Adrenal gland (tissue), 12 donors: ENCODE data around the gene MAP3K15. TPM values are rescaled to one million over a fixed set of nuclear protein-coding genes. Genes with fewer than 3 reads are reported as not detected.

Experiments
- DNase-seq, 7 donors: peaks; one replicate each; pipeline ENCODE4 v3.0.0-alpha.2; 2019 to 2020
- H3K27ac ChIP-seq, 5 donors: fragments of 200-600 bp; sonication (generic) in 4 of 5; 1 replicate in 3 of 5; 2 replicates in 2 of 5; pipeline versions ENCODE4 v1.5.1 to v1.8.0; 2016 to 2020; ENCODE audit warnings: mild to moderate bottlenecking in 1 of 5
- H3K27me3 ChIP-seq: fragments of 200-600 bp; 2 replicates; pipeline ENCODE4 v1.8.0; 2021
- H3K36me3 ChIP-seq, 2 donors: fragments of 200-600 bp; replicated peaks in 1 of 2; 1 replicate in 1 of 2; 2 replicates in 1 of 2; pipeline versions ENCODE4 v1.5.1 to v1.8.0; 2018 to 2022
- H3K4me1 ChIP-seq, 2 donors: fragments of 200-600 bp; replicated peaks in 1 of 2; 1 replicate in 1 of 2; 2 replicates in 1 of 2; pipeline versions ENCODE4 v1.5.1 to v1.8.0; 2018 to 2021
- H3K4me3 ChIP-seq, 4 donors: fragments of 200-600 bp; sonication (generic) in 3 of 4; one replicate each; pipeline ENCODE4 v1.5.1; 2016 to 2018
- H3K9me3 ChIP-seq, 3 donors: fragments of 200-600 bp; sonication (generic) in 1 of 3; replicated peaks in 1 of 3; 1 replicate in 2 of 3; 2 replicates in 1 of 3; pipeline versions ENCODE4 v1.5.1 to v1.8.0; 2016 to 2021
- POLR2A ChIP-seq, 2 donors: fragments of 450-650 bp; IDR thresholded peaks; one replicate each; pipeline ENCODE4 v1.6.1; 2017; ENCODE audit warnings: antibody characterized with exemption in 2 of 2, mild to moderate bottlenecking in 2 of 2, moderate library complexity in 1 of 2
- WGBS, 4 donors: extraction: QIAGEN DNeasy Blood & Tissue Kit in 2 of 4; methylation state at CpG; one replicate each; pipeline versions ENCODE4 v1.1.5 to v1.1.7; 2013 to 2017; 5-methylcytosine and 5-hydroxymethylcytosine counted together
- intact Hi-C, 2 donors: fragments of 100-400 bp; cut with DNase I; formaldehyde crosslinking; loops; one replicate each; pipeline versions ENCODE4 v1.14.1 to v1.15.0; 2022 to 2023
- polyA plus RNA-seq, 3 donors: library from polyadenylated mRNA; stranded (reverse); fragments of 200-250 nt in 2 of 3; fragments of 350-450 nt in 1 of 3; fragmentation: Illumina TruSeq in 1 of 3; extraction: RNeasy Lipid Tissue Mini Kit (QIAGEN cat#74804) in 1 of 3; gene quantifications; one replicate each; pipeline ENCODE4 v1.2.3, GENCODE V29; 2013 to 2014
- total RNA-seq, 9 donors: library from RNA; depleted of rRNA in 4 of 9; stranded (reverse); fragments of >200 nt in 4 of 9; fragments of 120-200 nt in 1 of 9; fragmentation: NEBNext Ultra II Directional in 1 of 9; extraction: Animal tissue kit (Norgen Biotek cat#: 25700) in 1 of 9; gene quantifications; one replicate each; pipeline versions ENCODE4 v1.1.0 to v1.2.4, GENCODE V29; 2013 to 2023
- TF ChIP-seq, protein P1 (sequence below), 6 experiments: fragments of 450-650 bp in 4 of 6; fragments of 200-600 bp in 2 of 6; sonication (generic) in 1 of 6; IDR thresholded peaks; 1 replicate in 5 of 6; 2 replicates in 1 of 6; pipeline versions ENCODE4 v1.5.1 to v1.8.0; 2016 to 2021; ENCODE audit warnings: antibody characterized with exemption in 6 of 6, mild to moderate bottlenecking in 2 of 6, moderate library complexity in 1 of 6
- donor health status: healthy with polysubstance abuse.
- donor health status: Bipolar disorder and iron deficiency.
- donor health status: DM: yes; HTN: yes; CAD: no.
- donor health status: DM: no; HTN: no; CAD: no.
- donor health status: DM: no; HTN: no; CAD: no.
- donor health status: DM: yes; HTN: yes; CAD: no.

The MAP3K15 gene
- total and polyA plus RNA-seq, 12 donors = 28.9 to 92.3 (median 67.9) TPM

GRCh38 chrX:19347916-19348315 lies 167.4 kb downstream of the MAP3K15 start:
- no peaks in the 10 kb centered on the region for H3K4me1 ChIP-seq
- intact Hi-C loops = no loop called here
- no peaks in the 10 kb centered on the region for H3K9me3 ChIP-seq
- WGBS, 4 donors = 65 to 91% (median 84%) methylated on average over 3 of the region's 3 CpGs
- H3K27ac ChIP-seq = no peak overlapping the region
- peaks cover 0 to 8% of the 10 kb centered on the region in 2 donors for H3K36me3 ChIP-seq
- no peak for DNase-seq
- TF ChIP-seq POLR2A (IDR thresholded peaks at IDR 0.05) = no peak
- TF ChIP-seq, protein P1, sequence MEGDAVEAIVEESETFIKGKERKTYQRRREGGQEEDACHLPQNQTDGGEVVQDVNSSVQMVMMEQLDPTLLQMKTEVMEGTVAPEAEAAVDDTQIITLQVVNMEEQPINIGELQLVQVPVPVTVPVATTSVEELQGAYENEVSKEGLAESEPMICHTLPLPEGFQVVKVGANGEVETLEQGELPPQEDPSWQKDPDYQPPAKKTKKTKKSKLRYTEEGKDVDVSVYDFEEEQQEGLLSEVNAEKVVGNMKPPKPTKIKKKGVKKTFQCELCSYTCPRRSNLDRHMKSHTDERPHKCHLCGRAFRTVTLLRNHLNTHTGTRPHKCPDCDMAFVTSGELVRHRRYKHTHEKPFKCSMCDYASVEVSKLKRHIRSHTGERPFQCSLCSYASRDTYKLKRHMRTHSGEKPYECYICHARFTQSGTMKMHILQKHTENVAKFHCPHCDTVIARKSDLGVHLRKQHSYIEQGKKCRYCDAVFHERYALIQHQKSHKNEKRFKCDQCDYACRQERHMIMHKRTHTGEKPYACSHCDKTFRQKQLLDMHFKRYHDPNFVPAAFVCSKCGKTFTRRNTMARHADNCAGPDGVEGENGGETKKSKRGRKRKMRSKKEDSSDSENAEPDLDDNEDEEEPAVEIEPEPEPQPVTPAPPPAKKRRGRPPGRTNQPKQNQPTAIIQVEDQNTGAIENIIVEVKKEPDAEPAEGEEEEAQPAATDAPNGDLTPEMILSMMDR (IDR thresholded peaks at IDR 0.05) = no peak
- no peaks in the 10 kb centered on the region for H3K27me3 ChIP-seq
- H3K4me3 ChIP-seq = no peak overlapping the region

- Histone ChIP-seq H3K9me3 (no peaks in the 10 kb centered on the region), H3K4me3 (peak overlapping the region in 1 of 4 donors; percentile 70), H3K27ac (peak overlapping the region in 4 of 5 donors; percentile 78 to 94 (median 88)), H3K27me3 (no peaks in the 10 kb centered on the region), H3K4me1 (no peaks in the 10 kb centered on the region), H3K36me3 (no peaks in the 10 kb centered on the region)
- intact Hi-C loops = no loop called here
- TF ChIP-seq, protein P1 (IDR thresholded peaks at IDR 0.05) = no peak
- TF ChIP-seq POLR2A (IDR thresholded peaks at IDR 0.05) = no peak
- WGBS, 4 donors = 8 to 51% (median 25%) methylated on average over 8 to 10 of the region's 10 CpGs
- no peak for DNase-seq
Measured at GRCh38 chrX:19344661-19345060, 170.6 kb downstream of the MAP3K15 start.

GRCh38 chrX:19343535-19344408 lies 171.5 kb downstream of the MAP3K15 start, which contains the start of gene PDHA1:
PDHA1 (plus strand) TSS chrX:19343927; CDS start chrX:19344038, 111 bp downstream.
- no peaks in the 10 kb centered on the region for H3K4me1 ChIP-seq
- TF ChIP-seq POLR2A (IDR thresholded peaks at IDR 0.05) = peak; percentile 10 to 71
- TF ChIP-seq, protein P1 (IDR thresholded peaks at IDR 0.05) = no peak
- peak; percentile 92 to 97 (median 94) for DNase-seq
- intact Hi-C loops = no loop called here
- H3K36me3 ChIP-seq = no peaks in the 10 kb centered on the region
- peak within 1 kb of the TSS in 4 of 5 donors; percentile 78 to 94 (median 88) for H3K27ac ChIP-seq
- H3K4me3 ChIP-seq = peak within 1 kb of the TSS in 2 of 4 donors; percentile 37 to 70
- no peaks in the 10 kb centered on the region for H3K27me3 ChIP-seq
- WGBS, 4 donors = 0 to 47% (median 12%) methylated on average over 12 to 80 of the region's 81 CpGs
- H3K9me3 ChIP-seq = no peaks in the 10 kb centered on the region

- WGBS, 4 donors = 28 to 58% (median 40%) methylated on average over 11 of the region's 11 CpGs
- TF ChIP-seq, protein P1 (IDR thresholded peaks at IDR 0.05) = no peak
- no peak for TF ChIP-seq POLR2A (IDR thresholded peaks at IDR 0.05)
- Histone ChIP-seq H3K4me3 (peak overlapping the region in 1 of 4 donors; percentile 70), H3K4me1 (no peaks in the 10 kb centered on the region), H3K36me3 (no peaks in the 10 kb centered on the region), H3K9me3 (no peaks in the 10 kb centered on the region), H3K27ac (peak overlapping the region in 2 of 5 donors; percentile 92 to 94), H3K27me3 (no peaks in the 10 kb centered on the region)
- intact Hi-C loops = no loop called here
- DNase-seq = no peak
Measured at GRCh38 chrX:19343085-19343534, 172.2 kb downstream of the MAP3K15 start.
